ENCODE data around the gene KAT2A.

The KAT2A gene

DNA sequence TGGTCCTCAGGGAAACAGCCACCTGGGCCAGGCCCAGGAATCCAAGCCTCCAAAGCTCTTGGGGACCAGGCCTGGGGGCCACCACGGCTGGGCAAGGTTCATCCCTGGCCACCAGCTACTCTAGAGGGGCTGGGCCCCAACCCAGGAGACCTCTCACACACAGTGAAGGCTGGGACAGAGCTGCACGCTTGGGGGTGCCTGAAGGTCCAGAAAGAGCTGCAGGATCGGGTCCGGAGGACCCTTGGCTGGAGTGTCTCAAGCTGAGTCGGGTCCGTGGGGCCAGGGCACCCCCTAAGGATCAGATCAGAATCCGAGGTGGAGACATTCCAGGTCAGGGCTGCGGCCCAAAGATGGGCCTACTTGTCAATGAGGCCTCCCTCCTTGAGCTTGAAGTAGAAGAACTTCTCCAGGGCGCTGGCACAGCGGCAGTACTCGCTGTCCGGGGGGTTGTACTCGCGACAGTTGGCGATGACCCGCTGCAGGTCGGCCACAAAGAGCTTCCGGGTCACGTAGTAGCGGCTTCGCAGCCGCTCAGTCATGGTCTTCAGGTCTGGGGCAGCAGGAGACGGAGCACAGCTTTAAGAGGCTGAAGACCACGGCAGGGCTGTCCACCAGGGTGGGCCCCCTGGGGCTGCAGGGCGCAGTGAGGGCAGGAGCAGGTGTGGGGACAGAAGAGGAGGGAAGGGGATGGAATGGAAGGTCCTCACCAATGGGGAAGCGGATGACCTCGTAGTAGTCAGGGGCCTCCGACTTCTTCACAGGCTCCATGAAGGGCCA lies 7.7 kb downstream of the KAT2A start:
- no peak for DNase-seq

DNA sequence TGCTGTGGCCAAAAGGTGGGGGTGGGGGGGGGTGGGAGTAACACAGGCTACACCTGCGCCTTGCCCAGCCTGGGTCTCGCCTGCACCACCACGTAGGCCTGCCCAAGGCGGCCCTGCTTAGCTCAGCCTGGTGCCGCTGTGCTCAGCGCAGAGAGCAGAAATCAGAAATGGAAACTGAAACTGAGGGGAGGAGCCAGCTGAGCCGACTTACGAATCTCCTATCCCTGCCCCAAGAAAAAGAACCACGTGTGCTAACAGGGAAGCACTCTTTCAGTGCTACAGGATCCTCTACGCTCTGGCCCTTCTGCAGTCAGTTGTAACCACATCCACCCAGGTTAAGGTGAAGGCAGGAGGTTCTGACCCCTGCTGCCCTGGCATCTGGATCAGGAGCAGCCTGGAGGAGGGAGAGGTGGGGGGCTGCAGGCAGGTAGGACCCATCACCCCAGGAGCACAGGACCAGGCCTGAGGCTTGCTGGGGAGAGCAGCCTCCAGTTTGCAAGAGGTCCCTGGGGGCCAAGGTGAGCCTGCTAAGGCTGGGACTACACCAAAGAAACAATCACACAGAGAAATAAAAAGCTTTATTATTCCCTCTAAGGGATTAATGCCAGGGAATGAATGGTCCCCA lies 8.5 kb downstream of the KAT2A start, which contains the start of gene DHX58:
Gene DHX58, minus strand, starts transcription at position 163 of the 625 bp plus-strand sequence. CDS start 822 bp downstream, outside the sequence.
- peak; percentile 30 to 97 (median 69) for DNase-seq

GRCh38 chr17:42111871-42112551 lies 9.2 kb downstream of the KAT2A start:
- DNase-seq: peak in 2 of 5 experiments; percentile 8 to 48

DNA sequence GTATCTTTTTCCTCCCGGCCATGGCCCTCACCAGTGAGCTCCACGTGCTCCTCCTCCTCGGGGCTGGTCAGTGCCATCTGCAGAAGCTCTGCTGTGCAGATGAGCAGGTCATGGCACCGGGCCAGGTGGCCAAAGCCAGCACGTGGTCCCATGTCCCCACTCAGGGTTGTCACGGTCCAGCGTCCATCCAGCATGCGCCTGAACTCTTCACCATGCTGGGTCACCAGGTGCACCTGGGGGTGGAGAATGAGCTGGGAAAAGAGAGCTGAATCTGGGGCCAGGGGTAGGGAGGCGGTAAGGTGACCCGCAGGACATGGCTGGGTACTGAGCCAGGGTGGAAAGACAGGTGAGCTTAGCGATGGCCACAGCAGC lies 9.9 kb downstream of the KAT2A start:
- no peak for DNase-seq

GRCh38 chr17:42110301-42111264 lies 10.6 kb downstream of the KAT2A start:
- DNase-seq: peak in 1 of 5 experiments; percentile 43

GRCh38 chr17:42109086-42109485 lies 12.1 kb downstream of the KAT2A start:
- DNase-seq: no peak

DNA sequence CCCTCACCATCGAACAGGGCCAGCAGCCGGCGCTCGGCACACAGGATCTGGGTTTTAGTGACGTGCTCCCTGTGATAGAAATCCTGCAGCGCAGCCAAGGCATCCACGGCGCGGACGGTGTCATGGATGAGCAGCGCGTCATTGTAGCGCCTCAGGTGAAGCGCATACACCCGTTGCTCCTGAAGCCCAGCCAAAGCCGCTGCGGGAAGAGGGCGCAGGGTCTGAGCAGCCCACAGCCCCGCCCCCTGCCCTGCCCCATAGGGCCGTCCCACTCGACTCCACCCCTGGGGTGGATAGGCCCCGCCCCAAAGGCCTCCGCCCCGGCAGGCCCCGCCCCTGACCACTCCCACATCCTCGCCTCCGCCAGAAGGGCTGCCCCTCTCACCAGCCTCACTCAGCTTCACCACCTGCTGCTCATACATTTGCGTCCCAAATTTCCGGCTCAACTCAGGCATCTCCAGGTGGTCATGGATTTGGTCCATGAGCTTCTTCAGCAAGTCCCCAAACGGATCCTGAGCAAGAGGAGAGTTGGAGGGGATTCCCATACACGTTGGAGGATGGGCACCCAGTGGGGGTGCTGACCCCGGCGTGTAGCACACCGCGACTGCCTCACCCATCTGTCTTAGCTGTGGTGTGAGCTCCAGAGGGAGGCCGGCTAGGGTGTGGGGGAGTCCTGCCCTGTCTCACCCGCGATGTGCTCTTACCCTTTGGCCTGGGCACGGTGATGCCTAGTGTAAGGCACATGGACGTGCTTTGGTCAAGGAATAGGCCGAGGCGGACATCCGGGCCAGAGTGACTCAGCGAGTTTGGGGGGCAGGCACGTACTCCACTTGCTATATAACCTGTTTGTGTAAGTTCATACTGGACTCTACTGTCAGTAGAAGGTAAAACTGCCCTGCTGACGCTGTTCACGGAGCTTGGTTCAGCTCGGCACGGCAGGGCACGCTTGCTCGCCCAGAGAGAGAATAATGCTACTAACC lies 13.3 kb downstream of the KAT2A start:
- peak; percentile 69 to 89 (median 83) for DNase-seq

GRCh38 chr17:42107124-42107523 lies 14.0 kb downstream of the KAT2A start:
- no peak for DNase-seq

GRCh38 chr17:42106009-42106408 lies 15.2 kb downstream of the KAT2A start:
- DNase-seq: no peak

DNA sequence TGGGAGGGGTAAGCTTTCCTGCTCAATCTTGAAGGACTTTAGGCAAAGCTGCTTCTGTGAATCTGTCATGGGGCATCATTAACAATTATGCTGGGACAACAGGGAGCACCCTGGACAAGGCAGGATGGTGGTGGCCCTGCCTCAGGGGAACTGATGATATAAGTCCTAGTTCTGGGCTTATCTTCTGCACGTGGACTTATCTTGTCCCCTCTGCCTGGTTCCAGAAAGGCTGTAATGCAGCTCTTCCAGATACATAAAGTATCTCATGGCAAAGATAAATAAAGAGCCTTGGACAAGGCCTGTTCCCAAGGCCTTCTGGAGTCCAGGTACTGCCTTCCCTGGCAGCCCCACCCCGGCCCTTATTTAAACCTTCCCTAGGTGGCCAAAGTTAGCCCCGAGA lies 16.9 kb downstream of the KAT2A start:
- DNase-seq: no peak

GRCh38 chr17:42103221-42103954 lies 17.8 kb downstream of the KAT2A start:
- DNase-seq: no peak

- peak; percentile 30 to 59 (median 38) for DNase-seq
Measured at GRCh38 chr17:42101513-42102292, 19.5 kb downstream of the KAT2A start.

- DNase-seq: no peak
Measured at GRCh38 chr17:42098730-42099399, 22.3 kb downstream of the KAT2A start.

DNA sequence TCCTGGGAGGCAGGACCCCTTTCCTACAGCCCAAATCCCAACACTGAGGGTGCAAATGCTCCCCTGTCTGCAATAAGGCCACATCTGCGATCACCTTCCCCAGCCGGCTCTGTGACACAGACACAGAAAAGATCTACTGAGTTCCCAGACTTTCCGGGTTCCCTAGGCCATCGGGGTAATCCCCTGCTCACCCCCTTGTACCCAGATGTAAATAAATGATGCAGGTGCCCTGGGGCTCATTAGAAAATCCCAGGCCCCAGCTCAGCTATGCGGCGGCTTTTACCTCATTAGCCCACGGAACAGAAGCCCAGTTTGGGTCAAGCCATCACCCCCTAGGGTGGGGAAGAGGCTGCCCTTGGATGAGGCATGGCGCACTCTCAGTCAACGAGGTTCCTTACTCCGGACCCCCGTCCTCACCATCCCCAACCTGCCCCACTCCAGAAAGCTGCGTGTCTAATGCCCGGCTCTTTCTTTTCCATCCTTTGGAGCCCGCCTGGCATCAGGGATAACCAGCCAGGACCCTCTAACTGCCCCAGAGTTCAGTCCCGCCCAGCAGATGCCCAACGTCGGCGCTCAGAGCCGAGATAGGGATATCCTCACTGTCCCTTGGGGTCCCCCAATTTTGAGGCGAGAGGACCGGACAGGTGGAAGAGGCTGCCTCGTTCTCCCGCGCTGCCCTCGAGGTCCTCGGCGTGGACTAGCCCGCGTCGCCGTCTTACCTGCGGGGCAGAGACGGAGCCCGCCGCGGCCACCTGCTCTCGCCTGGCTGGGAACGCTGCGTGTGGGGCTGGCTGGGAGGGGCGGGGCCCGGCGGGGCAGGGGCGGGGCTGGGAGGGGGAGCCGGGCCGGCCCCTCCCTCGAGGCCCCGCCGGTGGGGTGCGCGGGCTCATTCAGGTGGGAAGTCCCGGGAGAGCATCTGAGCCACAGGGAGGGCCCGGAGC lies 23.2 kb downstream of the KAT2A start, which contains the start of gene ZNF385C:
Gene ZNF385C, minus strand, starts transcription at position 783 of the 941 bp plus-strand sequence. CDS start 35,417 bp downstream, outside the sequence.
- peak in 4 of 5 experiments; percentile 7 to 49 (median 33) for DNase-seq

- no peak for DNase-seq
Measured at GRCh38 chr17:42096360-42097111, 24.6 kb downstream of the KAT2A start.

DNA sequence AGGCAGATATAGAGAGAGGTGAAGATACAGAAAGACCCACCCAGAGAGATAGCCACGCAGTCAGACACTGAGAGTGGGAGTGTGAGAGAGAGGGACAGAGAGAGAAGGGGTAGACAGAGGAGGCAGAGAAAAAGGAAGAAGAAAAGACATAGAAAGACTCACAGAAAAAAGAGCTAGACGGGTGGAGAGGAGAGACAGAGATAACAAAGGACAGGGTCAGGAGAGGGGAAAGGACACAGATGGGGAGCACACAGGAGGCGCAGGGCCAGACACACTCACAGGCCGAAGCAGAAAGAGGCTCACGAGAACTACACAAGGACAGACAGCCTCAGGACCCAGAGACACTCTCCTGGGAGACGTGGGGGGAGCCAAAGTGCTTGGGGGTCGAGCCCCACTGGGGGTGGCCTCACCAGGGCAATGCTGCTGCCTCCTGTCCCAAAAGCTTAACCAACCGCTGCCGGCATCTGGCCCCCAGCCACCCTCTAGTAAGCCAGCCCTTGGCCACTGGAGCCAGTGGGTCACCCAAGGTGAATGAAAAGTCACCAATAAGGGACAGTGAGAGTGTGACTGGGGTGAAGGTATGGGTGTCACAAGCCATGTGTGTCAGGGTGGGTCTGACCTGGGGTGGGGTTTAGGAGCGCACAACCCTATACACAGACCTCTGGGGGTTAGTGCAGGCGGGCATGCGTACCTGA lies 26.6 kb downstream of the KAT2A start:
- DNase-seq: no peak

All from T-helper 2 cell (primary cell).